NCI-H146 treated with DMSO at 0.1 percent for 48 hours (cell line): ENCODE measurements around the gene CFAP119.

Source experiments
- DNase-seq: peaks from one replicate; lab custom pipeline; 2025; ENCODE audit not compliant: unreplicated experiment; lab: John Stamatoyannopoulos, UW

The CFAP119 gene

DNA sequence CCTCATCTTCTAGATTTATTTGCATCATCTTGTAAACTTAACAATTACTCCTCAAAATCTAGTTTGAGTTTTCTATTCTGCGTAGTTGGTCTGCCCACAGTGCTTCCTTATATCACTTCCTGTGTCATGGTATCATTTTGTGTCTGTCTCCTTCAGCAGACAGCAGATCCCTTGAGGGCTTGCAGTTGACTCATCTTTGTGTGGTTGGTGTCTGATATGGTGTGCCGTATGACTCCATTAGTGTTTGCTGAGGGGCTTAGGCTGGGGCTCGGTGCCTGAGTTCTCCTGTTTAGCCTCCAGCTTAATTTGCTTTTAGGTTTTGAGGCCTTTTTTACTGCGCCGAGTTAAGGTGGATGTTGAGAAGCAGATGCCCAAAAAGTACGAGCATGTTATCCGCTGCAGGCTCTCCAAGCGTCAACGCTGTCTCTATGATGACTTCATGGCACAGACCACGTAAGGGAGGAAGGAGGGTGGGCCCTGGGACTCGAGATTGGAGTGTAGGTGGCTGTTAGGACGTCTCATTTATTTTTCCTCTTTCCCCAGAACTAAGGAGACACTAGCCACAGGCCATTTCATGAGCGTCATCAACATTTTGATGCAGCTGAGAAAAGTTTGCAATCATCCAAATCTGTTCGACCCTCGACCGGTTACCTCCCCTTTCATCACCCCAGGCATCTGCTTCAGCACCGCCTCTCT, 46.0 kb downstream of the CFAP119 start:
- no peak for DNase-seq

GRCh38 chr16:30711712-30712111, 50.1 kb downstream of the CFAP119 start:
- DNase-seq: no peak

DNA sequence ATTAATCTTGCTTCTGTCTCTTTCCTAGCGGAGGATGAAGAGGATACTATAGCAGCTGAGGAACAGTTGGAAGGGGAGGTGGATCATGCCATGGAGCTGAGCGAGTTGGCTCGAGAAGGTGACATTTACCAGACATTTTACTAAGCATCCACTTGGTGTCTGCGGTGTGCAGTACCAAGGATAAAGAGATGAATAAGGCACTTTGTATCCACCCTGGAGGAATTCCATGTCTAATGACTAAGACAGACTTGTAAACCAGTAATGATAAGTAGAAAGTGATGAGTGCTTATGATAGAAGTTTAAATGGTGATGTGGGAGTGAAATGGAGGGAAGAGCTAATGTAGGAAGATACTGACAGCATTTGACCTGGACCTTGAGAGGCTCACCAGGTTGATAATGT, 50.9 kb downstream of the CFAP119 start:
- no peak for DNase-seq
